ENCODE data around the gene SYCP2.
"Not testable (repeated sequence)": the region's sequence is repeated elsewhere in the genome, so short reads cannot be mapped to it uniquely, and the experiment has no call there.

- TF ChIP-seq CTCF (IDR thresholded peaks at IDR 0.05; ENCODE audit: low read length); EZH2 (IDR thresholded peaks at IDR 0.05; ENCODE audit: borderline replicate concordance, low read length): not testable (repeated sequence)
Measured at GRCh38 chr20:59957568-59957967, 24.1 kb upstream of the SYCP2 start.
